ENCODE measurements around the gene ITPR2. TPM values are rescaled to one million over a fixed set of nuclear protein-coding genes. Genes with fewer than 3 reads are reported as not detected.
"Not testable (repeated sequence)": the region's sequence is repeated elsewhere in the genome, so short reads cannot be mapped to it uniquely, and the experiment has no call there.

Gene ITPR2
- total RNA-seq, 1 experiment from 2014 or later, result 19.2 TPM

DNA sequence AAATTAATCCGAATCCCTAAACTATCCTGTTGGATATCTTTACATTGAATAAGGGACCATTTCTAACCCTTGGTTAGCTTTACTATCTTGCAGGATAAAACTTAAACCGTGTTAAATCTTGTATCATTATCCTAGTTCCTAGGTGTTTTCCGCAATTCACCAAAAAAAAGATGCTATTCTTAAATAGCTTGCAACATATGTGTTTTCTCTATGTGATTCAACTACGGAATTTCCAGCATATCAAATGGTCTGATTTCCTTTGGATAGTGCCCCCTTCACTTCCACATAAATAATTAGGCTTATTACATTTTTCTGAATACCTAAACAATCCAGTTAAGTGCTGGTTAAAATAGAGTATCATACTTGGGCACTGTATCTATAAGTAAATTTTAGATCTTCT is 130.3 kb downstream of the ITPR2 start:
- DNase-seq (ENCODE audit: low read depth), result no peak

- peak; percentile 27 for DNase-seq (ENCODE audit: low read depth)
These were observed 131.3 kb downstream of the ITPR2 start for GRCh38 chr12:26701604-26702215.

DNA sequence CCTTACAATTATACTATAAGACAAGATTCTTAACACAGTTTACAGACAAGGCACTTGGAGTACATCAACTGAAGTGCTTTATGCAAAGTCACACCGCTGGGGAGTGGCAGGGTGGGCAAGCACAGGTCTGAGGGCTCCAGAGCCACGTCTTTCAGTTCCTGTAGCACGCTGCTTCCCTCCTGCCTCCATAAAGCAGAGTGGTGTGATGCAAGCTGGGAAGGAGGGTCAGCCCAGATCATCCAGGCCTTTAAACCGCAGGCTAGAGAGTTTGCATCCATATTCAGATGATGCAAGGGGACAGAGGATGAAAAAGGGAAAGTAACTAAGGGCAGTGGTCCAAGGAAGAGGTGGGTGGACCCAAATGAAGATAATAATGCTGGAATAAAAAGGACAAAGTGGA is 132.6 kb downstream of the ITPR2 start:
- DNase-seq (ENCODE audit: low read depth), result no peak

- DNase-seq (ENCODE audit: low read depth), result no peak
These were observed 133.8 kb downstream of the ITPR2 start for GRCh38 chr12:26699237-26699636.

GRCh38 chr12:26698186-26698585 is 134.8 kb downstream of the ITPR2 start:
- no peak for DNase-seq (ENCODE audit: low read depth)

- no peak for DNase-seq (ENCODE audit: low read depth)
These were observed 135.8 kb downstream of the ITPR2 start for GRCh38 chr12:26697217-26697616.

DNA sequence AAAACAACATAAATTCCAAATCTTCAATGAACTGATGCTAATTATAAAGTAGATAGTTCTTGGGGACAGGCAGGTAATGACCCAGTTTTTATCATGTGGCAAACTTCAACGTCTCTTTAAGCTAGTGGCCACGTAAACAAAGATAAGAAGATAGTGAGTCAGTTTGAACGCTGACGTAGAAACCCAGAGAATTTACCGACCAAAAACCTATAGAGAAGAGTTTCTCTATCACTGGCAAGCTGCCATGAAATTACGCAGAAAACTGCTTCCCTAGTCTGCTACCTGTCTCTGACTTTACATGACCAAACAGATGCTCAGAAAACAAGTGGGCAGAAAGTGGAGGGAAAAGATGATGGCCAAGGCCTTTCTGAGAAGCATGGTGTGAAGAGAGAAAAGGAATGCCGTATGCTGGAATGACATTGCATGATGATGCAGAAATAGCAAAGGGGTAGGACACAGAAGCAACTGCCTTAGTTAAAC is 136.3 kb downstream of the ITPR2 start:
- DNase-seq (ENCODE audit: low read depth), result no peak

DNA sequence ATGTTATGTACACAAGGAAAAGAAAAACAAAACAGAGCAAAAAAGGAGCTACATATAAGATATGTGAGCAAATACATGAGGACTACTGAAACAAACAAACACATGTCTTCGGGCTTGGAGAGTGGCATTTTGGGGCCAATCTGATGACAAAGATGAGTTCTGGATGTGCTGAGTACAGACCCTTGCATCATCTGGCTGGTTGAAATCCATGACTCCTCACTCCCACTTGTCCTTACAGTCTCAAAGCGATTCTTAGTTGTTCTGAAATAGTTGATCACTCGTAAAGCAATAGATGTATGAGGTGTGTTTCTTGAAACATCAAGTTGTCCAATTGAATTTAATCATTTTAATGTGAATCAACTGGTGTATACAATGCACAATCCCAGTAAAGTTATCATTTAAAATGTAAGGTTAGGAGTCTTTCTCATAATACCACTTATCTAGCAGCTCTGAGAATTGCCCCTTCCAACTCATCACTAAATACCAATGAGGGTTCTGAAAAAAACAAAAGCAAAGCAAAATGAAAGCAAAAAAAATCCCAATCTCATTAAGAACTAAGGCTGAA is 136.9 kb downstream of the ITPR2 start:
- DNase-seq (ENCODE audit: low read depth), result no peak

DNA sequence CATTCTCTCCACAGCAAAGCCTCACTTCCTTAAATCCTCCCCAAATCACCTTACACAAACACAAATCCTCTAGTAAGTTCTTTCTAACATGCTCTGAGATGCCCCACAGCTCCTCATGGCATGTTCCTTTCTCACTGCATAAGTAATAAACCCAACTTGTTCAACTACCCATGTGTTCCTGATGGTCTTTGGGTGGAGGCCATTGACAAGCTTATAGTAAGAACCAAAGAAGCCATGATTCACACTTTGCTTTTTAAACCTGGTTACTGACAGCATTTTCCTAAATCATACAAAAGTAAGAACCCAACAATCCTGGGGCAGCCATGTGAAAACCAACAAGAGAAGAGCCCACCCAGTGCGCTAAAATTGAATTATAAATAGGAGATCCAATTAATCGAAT is 138.6 kb downstream of the ITPR2 start:
- DNase-seq (ENCODE audit: low read depth), result no peak

DNA sequence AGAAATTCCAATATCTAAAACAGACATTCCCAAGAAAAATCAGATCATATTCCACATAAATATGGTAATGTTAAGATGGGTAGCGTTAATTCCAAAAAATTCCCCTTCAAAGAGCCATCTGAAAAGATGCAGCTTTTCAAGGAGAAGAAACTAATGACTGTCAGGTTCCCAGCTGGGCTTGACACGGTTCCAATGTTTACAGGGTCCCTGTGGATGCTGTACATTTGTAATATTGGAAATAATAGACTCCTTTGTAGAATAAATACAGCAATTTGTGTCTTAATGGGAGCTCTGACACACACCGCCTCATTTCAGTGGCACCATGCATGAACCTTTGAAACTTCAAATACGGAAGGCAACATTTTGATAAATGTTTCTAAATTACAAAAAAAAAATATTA is 140.6 kb downstream of the ITPR2 start:
- no peak for DNase-seq (ENCODE audit: low read depth)

- peak; percentile 96 for DNase-seq (ENCODE audit: low read depth)
These were observed 141.6 kb downstream of the ITPR2 start for GRCh38 chr12:26691234-26691970.

DNA sequence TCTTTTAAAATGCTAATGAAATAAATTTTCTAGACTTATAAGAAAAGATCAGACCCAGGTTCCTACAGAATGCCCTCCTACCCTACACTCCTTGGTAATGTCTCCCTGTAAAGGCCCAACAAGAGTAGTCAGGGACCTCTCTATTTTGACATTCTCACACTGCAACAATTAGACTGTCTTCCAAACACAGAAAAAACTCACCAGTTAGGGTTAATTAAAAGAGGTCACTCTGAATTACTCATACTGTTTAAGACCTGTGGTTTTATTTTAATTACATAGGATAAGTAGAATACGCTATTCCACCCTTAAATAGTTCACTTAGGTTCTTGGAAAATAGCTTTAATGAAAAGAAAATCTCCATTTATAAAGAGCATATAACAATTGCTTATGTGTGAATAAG is 142.4 kb downstream of the ITPR2 start:
- DNase-seq (ENCODE audit: low read depth), result no peak

DNA sequence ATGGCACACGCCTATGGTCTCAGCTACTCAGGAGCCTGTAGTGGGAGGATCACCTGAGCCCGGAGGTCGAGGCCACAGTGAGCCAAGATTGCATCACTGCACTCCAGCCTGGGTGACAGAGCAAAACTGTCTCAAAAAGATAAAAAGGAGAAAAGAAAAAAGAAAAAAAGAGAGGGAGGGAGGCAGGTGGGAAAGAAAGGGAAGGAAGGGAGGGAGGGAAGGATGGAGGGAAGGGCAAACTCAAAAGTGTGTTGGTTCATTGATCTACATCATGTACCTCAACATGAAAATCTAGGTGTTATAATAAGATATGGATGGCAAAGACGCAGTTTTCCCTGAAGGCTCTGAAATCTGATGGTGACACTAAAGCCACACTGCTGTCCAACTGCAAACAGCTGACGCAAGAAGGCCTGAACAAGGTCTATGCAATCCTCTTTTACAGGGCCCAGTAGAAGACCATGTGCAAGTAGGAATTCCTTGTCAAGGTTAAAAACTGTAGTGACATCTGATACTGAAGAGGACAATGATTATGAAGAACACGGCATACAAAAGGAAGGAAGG is 143.6 kb downstream of the ITPR2 start:
- DNase-seq (ENCODE audit: low read depth), result no peak

GRCh38 chr12:26688344-26688904 is 144.6 kb downstream of the ITPR2 start:
- no peak for DNase-seq (ENCODE audit: low read depth)

DNA sequence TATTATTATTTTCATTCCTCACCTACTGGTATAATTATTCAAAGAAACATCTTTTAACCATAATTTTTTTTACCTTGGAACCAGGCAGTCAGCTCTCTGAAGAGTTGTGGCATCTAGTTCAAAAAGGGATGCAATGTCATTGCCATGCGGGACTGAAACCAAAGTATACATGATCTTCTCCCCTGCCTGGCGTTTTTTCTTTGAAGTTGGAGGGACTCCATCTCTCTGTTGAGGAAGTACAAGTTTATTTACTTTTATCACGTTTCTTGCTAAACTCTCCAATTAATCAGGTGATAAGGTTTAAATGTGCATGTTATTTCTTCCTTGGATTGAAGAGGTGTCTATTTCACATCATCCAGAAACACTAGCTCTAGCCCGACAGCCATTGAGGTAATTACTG is 146.6 kb downstream of the ITPR2 start:
- no peak for DNase-seq (ENCODE audit: low read depth)

DNA sequence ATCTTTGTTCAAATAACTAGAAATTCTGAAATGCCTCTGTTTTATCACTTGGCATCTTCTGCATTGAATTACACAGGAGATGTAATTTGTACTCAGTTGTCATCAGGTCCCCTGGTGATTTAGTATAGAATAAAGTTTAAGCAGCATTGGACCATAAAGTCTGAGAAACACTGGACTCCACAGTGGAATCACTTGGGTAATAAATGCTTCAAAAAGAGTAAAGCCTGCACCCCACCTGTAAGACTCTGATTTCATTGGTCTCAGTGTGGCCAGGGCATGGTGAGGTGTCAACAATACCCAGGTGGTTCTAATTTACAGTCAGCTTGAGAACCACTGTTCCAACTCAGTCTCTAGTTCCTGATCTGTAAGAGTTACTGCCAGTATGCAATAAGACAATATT is 148.9 kb downstream of the ITPR2 start:
- DNase-seq (ENCODE audit: low read depth), result no peak

DNA sequence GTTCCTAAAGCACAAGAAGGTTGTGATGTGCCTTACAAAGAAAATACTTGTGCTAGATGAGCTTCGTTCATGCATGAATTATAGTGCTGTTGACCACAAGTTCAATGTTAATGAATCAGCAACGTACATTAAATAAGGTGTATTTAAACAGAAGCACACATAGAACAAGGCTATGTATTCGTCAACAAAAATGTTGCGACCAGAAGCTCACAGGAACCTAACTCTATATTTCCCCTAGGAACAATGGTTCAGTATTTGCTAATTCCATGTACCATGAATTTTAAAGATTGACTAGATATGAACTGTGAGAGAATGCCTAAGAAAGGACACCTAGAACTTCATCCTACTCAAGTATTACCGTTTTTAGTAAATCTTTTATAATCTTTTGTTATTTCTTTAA is 149.6 kb downstream of the ITPR2 start:
- no peak for DNase-seq (ENCODE audit: low read depth)

DNA sequence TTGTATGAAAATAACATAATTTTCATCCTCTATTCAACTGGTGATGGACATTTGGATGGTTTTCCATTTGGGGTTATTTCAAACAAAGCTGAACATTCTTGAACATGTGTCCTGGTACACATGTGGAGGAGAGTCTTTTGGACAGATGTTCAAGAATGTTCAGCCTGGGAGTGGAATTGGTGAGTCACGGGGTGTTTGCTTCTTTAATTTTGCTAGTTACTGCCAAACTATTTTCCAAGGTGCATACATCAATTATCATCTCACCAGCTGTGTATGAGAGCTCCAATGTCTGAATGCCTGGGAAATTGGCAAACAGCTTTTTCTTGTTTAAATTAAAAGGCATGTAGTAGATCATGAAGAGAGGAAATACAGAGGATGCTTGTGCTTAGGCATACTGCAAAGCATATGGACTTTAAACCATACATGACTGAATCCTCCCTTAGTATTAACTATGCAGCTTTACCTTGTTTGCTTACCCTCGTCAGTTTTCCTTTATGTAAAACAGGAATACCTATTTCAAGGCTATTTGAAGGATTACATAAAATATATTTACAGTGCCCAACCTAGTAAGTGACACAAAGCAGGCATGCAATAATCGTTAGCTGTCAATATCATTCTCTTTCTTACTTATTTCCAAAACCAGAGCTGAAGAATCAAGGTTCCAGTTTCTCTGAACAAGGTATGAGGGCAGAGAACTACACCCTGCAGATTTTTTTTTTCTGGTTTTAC is 152.1 kb downstream of the ITPR2 start:
- DNase-seq (ENCODE audit: low read depth), result no peak

GRCh38 chr12:26678697-26679660 is 154.0 kb downstream of the ITPR2 start:
- DNase-seq (ENCODE audit: low read depth), result peak; percentile 15

DNA sequence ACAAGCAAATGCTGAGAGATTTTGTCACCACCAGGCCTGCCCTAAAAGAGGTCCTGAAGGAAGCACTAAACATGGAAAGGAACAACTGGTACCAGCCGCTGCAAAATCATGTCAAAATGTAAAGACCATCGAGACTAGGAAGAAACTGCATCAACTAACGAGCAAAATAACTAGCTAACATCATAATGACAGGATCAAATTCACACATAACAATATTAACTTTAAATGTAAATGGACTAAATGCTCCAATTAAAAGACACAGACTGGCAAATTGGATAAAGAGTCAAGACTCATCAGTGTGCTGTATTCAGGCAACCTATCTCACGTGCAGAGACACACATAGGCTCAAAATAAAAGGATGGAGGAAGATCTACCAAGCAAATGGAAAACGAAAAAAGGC is 161.5 kb downstream of the ITPR2 start:
- DNase-seq (ENCODE audit: low read depth), result not testable (repeated sequence)

DNA sequence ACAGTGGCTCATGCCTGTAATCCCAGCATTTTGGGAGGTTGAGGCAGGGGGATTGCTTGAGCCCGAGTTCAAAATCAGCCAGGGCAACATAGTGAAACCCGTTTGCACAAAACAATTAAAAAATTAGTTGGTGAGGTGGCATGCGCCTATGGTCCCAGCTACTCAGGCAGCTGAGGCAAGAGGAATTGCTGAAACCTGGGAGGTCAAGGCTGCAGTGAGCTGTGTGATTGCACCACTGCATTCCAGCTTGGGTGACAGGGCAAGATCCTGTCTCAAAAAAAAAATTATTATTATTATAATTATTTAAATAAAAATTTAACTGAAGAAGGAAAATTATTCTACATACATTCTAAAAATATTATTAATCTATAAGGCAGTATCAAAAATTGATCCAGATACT is 164.1 kb downstream of the ITPR2 start:
- DNase-seq (ENCODE audit: low read depth), result no peak

All from Daoy (cell line).